Stimulated activated CD4-positive, alpha-beta T cell treated with anti-CD3 and anti-CD28 coated beads, Interleukin-2, amount 100 ng/mL, for 24 hours (primary cell): ENCODE measurements around the gene SLC35G6.

ENCODE experiments used
- DNase-seq, 2 donors: peaks; one replicate each; pipeline ENCODE4 v3.0.0-alpha.2; 2020

SLC35G6 gene

DNA sequence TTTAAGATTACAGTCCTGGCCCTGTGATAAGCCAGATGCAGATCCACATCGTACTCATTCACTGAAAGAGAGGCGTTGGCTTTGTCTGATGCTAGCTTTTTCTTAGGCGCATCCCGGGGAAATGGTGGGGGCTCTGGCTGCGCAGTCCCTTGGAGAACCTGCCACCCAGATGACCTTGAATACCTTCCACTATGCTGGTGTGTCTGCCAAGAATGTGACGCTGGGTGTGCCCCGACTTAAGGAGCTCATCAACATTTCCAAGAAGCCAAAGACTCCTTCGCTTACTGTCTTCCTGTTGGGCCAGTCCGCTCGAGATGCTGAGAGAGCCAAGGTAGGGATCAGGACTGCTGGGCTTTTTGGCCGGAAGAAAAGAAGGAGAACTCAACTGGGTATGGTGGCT is 26.9 kb downstream of the SLC35G6 start:
- DNase-seq: no peak

DNA sequence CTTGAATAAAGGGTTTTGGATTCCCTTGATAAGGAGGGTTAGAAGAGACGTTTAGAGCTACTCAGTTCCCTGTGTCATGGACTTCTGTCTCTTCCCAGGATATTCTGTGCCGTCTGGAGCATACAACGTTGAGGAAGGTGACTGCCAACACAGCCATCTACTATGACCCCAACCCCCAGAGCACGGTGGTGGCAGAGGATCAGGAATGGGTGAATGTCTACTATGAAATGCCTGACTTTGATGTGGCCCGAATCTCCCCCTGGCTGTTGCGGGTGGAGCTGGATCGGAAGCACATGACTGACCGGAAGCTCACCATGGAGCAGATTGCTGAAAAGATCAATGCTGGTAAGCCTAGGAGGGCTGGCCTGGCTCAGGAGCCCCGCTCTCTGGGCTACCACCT is 27.6 kb downstream of the SLC35G6 start:
- DNase-seq: no peak

DNA sequence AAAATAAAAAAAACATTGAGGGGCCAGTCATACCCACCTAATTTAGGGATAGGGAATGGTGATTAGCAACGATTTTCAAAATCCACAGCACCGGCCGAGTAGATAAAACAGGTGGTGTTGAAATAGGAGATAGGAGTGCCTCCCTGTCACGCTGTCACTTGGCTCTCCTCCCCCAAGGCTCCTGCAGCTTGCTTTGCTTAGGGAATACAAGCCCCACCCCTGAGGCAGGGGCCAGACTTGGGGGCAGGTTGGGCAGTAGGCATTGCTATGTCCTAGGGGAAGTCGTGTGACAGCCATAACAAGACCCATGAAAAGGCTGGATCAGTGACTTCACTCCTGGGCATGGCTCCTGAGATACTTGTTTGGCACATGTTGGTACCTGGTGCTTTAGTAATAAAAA is 28.7 kb downstream of the SLC35G6 start:
- no peak for DNase-seq

- no peak for DNase-seq
These were observed 29.9 kb downstream of the SLC35G6 start for GRCh38 chr17:7511108-7511507.

GRCh38 chr17:7512105-7512504 is 30.9 kb downstream of the SLC35G6 start:
- no peak for DNase-seq

DNA sequence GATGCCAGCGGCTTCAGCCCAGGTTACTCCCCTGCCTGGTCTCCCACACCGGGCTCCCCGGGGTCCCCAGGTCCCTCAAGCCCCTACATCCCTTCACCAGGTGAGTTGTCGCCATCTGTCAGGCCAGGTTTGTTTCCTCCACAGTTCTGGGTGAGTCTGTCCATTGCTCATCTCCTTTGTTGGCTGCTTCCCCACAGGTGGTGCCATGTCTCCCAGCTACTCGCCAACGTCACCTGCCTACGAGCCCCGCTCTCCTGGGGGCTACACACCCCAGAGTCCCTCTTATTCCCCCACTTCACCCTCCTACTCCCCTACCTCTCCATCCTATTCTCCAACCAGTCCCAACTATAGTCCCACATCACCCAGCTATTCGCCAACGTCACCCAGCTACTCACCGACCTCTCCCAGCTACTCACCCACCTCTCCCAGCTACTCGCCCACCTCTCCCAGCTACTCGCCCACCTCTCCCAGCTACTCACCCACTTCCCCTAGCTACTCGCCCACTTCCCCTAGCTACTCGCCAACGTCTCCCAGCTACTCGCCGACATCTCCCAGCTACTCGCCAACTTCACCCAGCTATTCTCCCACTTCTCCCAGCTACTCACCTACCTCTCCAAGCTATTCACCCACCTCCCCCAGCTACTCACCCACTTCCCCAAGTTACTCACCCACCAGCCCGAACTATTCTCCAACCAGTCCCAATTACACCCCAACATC is 31.7 kb downstream of the SLC35G6 start:
- DNase-seq: no peak

DNA sequence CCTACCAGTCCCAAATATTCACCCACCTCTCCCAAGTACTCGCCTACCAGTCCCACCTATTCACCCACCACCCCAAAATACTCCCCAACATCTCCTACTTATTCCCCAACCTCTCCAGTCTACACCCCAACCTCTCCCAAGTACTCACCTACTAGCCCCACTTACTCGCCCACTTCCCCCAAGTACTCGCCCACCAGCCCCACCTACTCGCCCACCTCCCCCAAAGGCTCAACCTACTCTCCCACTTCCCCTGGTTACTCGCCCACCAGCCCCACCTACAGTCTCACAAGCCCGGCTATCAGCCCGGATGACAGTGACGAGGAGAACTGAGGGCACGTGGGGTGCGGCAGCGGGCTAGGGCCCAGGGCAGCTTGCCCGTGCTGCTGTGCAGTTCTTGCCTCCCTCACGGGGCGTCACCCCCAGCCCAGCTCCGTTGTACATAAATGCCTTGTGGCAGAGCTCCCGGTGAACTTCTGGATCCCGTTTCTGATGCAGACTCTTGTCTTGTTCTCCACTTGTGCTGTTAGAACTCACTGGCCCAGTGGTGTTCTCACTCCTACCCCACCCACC is 32.7 kb downstream of the SLC35G6 start:
- DNase-seq: no peak

GRCh38 chr17:7515911-7516610 is 34.8 kb downstream of the SLC35G6 start:
- DNase-seq: no peak

- DNase-seq: peak; percentile 53 to 60
These were observed 41.8 kb downstream of the SLC35G6 start for GRCh38 chr17:7523033-7523432.

- DNase-seq: no peak
These were observed 47.6 kb downstream of the SLC35G6 start for GRCh38 chr17:7528842-7529241.

DNA sequence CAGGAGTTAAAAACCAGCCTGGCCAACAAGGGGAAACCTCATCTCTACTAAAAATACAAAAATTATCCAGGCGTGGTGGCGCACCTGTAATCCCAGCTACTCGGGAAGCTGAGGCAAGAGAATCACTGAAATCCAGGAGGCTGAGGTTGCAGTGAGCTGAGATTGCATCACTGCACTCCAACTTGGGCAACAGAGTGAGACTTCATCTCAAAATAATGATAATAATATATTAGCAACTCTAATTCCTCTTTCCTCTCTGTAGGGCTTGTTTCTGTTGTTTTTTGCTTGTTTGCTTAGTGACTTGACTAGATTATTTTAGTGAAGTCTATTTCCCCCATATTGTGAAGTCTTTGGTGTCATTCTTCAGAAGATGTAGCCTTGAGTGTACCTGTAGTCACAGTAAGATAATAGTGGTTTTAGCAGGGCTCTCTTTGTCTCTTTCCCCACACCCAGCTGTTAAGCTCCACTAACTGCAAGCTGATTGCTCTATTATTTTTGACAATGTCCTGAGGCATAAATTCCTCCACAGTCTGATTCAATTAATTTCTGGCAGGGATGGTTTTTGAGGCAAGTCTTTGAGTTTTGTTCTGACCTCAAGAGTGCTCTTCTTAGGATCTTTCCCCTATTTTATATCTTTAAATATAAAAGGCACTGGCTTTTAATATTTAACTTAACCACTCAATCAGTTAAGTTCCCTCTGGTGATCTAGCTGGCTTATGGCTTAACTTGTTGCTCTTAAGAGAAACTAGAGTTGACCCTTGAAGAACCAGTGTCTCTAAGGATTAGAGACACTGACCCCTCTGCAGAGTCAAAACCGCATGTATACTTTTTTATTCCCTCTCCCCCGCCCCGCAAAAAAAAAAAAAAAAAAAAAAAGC is 49.0 kb downstream of the SLC35G6 start:
- DNase-seq: no peak
